Spleen (tissue), 13 donors: ENCODE measurements around the gene CLASP1. TPM values are rescaled to one million over a fixed set of nuclear protein-coding genes. Genes with fewer than 3 reads are reported as not detected.

Source experiments
- DNase-seq: peaks from one replicate; pipeline ENCODE4 v3.0.0-alpha.2; 2020
- H3K27ac ChIP-seq, 8 donors: fragments of 200-600 bp; sonication (generic) in 7 of 8; 1 replicate in 4 of 8; 2 replicates in 4 of 8; pipeline versions ENCODE4 v1.5.0 to v1.8.0; 2016 to 2021; ENCODE audit warnings: inconsistent platforms in 4 of 8, mild to moderate bottlenecking in 4 of 8, moderate library complexity in 1 of 8
- H3K27me3 ChIP-seq, 7 donors: fragments of 200-600 bp; sonication (generic) in 6 of 7; replicated peaks in 1 of 7; 1 replicate in 4 of 7; 2 replicates in 3 of 7; pipeline versions ENCODE4 v1.5.0 to v1.8.0; 2016 to 2021; ENCODE audit warnings: inconsistent platforms in 3 of 7, mild to moderate bottlenecking in 1 of 7
- H3K36me3 ChIP-seq, 6 donors: fragments of 200-600 bp; sonication (generic) in 5 of 6; 1 replicate in 4 of 6; 2 replicates in 2 of 6; pipeline versions ENCODE4 v1.5.0 to v1.8.0; 2016 to 2021; ENCODE audit warnings: inconsistent platforms in 2 of 6
- H3K4me1 ChIP-seq, 6 donors: fragments of 200-600 bp; sonication (generic) in 5 of 6; 1 replicate in 3 of 6; 2 replicates in 3 of 6; pipeline versions ENCODE4 v1.5.0 to v1.8.0; 2016 to 2021; ENCODE audit warnings: inconsistent platforms in 3 of 6
- H3K4me3 ChIP-seq, 8 donors: fragments of 200-600 bp; sonication (generic) in 7 of 8; 1 replicate in 4 of 8; 2 replicates in 4 of 8; pipeline versions ENCODE4 v1.5.0 to v1.8.0; 2016 to 2021; ENCODE audit warnings: inconsistent platforms in 4 of 8, mild to moderate bottlenecking in 4 of 8, moderate library complexity in 2 of 8
- H3K9me3 ChIP-seq, 8 donors: fragments of 200-600 bp; sonication (generic) in 7 of 8; 1 replicate in 4 of 8; 2 replicates in 4 of 8; pipeline versions ENCODE4 v1.5.0 to v1.8.0; 2016 to 2021; ENCODE audit warnings: inconsistent platforms in 4 of 8
- POLR2A ChIP-seq, 3 donors: fragments of 450-650 bp; IDR thresholded peaks; one replicate each; pipeline ENCODE4 v1.5.1; 2017; ENCODE audit warnings: antibody characterized with exemption in 3 of 3, mild to moderate bottlenecking in 1 of 3
- POLR2AphosphoS5 ChIP-seq, 3 donors: sonication (generic); formaldehyde crosslinking; IDR thresholded peaks; one replicate each; pipeline ENCODE4 v1.5.1; 2017; ENCODE audit warnings: antibody characterized with exemption in 3 of 3
- WGBS, 5 donors: extraction: QIAGEN DNeasy Blood & Tissue Kit in 3 of 5; methylation state at CpG; one replicate each; pipeline versions ENCODE4 v1.1.5 to v1.1.7; 2013 to 2018; 5-methylcytosine and 5-hydroxymethylcytosine counted together
- intact Hi-C: fragments of 100-400 bp; cut with DNase I; formaldehyde crosslinking; loops from one replicate; pipeline ENCODE4 v1.15.0; 2023; ENCODE audit warnings: low total_unique reads
- long read RNA-seq, 2 donors: transcript quantifications; one replicate each; lab custom pipeline, GENCODE V29; 2026
- polyA plus RNA-seq, 3 donors: library from polyadenylated mRNA; stranded (reverse); fragments of 200-250 nt; gene quantifications; one replicate each; pipeline ENCODE4 v1.2.1, GENCODE V29; 2013
- total RNA-seq, 7 donors: library from RNA; depleted of rRNA in 3 of 7; stranded (reverse); fragments of >200 nt in 3 of 7; fragmentation: NEBNext Ultra II Directional in 4 of 7; extraction: Animal tissue kit (Norgen Biotek cat#: 25700) in 4 of 7; gene quantifications; one replicate each; pipeline versions ENCODE4 v1.1.0 to v1.2.1, GENCODE V29; 2016 to 2021
- TF ChIP-seq, protein P1 (sequence below), 11 experiments: fragments of 200-600 bp in 7 of 11; fragments of 450-650 bp in 4 of 11; sonication (generic) in 4 of 11; IDR thresholded peaks in 8 of 11; conservative IDR thresholded peaks in 3 of 11; 1 replicate in 7 of 11; 2 replicates in 4 of 11; pipeline versions ENCODE4 v1.4.0 to v1.8.0; 2016 to 2021; ENCODE audit warnings: antibody characterized with exemption in 11 of 11, inconsistent platforms in 4 of 11, mild to moderate bottlenecking in 1 of 11
- donor health status: healthy with polysubstance abuse.
- donor health status: DM: no; HTN: no; CAD: no; lungs with moderate emphysema.
- donor health status: DM: no; HTN: no; CAD: no.
- donor health status: Bipolar disorder and iron deficiency.
- donor health status: healthy.
- donor health status: DM: no; HTN: no; CAD: no.
- donor health status: DM: yes; HTN: yes; CAD: no.

The CLASP1 gene
- 100 to 1,000 TPM in 1 of 7 donors, 10 to 100 TPM in 6; 63.4 to 103 (median 82.7) TPM for total RNA-seq
- polyA plus RNA-seq = 1 to 10 TPM; 4.0 to 8.7 (median 4.8) TPM
- long read RNA-seq, donor 1 = 0 reads
- long read RNA-seq, donor 2 = 0 reads

GRCh38 chr2:121649149-121649595, at the start of gene CLASP1:
TSS of gene CLASP1 (minus strand) at chr2:121649462. CDS start at chr2:121605895, 43,567 bp downstream.
- H3K36me3 ChIP-seq = no peaks in the 10 kb centered on the region
- H3K27me3 ChIP-seq = no peaks in the 10 kb centered on the region
- peak; percentile 94 for DNase-seq
- WGBS, 5 donors = 0 to 1% (median 0%) methylated on average over 26 to 36 of the region's 36 CpGs
- peaks cover 22 to 80% (median 62%) of the 10 kb centered on the region in 6 donors for H3K4me1 ChIP-seq
- peak within 1 kb of the TSS; percentile 95 to 98 (median 98) for H3K27ac ChIP-seq
- intact Hi-C loops = loop anchor here (5.0 to 10.0 kb wide), 2 partner anchors 54 to 117 kb away; partner anchors contain the start of gene RNU4ATAC
- TF ChIP-seq POLR2AphosphoS5 (IDR thresholded peaks at IDR 0.05) (peak in 1 of 3 donors; percentile 63), POLR2A (IDR thresholded peaks at IDR 0.05) (no peak)
- TF ChIP-seq, protein P1, sequence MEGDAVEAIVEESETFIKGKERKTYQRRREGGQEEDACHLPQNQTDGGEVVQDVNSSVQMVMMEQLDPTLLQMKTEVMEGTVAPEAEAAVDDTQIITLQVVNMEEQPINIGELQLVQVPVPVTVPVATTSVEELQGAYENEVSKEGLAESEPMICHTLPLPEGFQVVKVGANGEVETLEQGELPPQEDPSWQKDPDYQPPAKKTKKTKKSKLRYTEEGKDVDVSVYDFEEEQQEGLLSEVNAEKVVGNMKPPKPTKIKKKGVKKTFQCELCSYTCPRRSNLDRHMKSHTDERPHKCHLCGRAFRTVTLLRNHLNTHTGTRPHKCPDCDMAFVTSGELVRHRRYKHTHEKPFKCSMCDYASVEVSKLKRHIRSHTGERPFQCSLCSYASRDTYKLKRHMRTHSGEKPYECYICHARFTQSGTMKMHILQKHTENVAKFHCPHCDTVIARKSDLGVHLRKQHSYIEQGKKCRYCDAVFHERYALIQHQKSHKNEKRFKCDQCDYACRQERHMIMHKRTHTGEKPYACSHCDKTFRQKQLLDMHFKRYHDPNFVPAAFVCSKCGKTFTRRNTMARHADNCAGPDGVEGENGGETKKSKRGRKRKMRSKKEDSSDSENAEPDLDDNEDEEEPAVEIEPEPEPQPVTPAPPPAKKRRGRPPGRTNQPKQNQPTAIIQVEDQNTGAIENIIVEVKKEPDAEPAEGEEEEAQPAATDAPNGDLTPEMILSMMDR (IDR thresholded peaks at IDR 0.05 in 8 of 11, conservative IDR thresholded peaks at IDR 0.05 in 3 of 11) = no peak
- H3K4me3 ChIP-seq = peak within 1 kb of the TSS; percentile 49 to 90 (median 78)
- no peaks in the 10 kb centered on the region for H3K9me3 ChIP-seq

- intact Hi-C loops = no loop called here
- no peak for DNase-seq
- 78 to 92% (median 81%) methylated on average over 11 of the region's 11 CpGs for WGBS, 5 donors
- H3K9me3 ChIP-seq = no peaks in the 10 kb centered on the region
- H3K4me1 ChIP-seq = peaks cover 14 to 34% (median 24%) of the 10 kb centered on the region in 6 donors
- H3K27me3 ChIP-seq = no peaks in the 10 kb centered on the region
- TF ChIP-seq, protein P1 (IDR thresholded peaks at IDR 0.05 in 8 of 11, conservative IDR thresholded peaks at IDR 0.05 in 3 of 11) = no peak
- TF ChIP-seq POLR2AphosphoS5 (IDR thresholded peaks at IDR 0.05) (no peak), POLR2A (IDR thresholded peaks at IDR 0.05) (no peak)
- H3K27ac ChIP-seq = peak overlapping the region in 1 of 8 donors; percentile 63
- H3K36me3 ChIP-seq = no peaks in the 10 kb centered on the region
- H3K4me3 ChIP-seq = no peak overlapping the region
Measured at GRCh38 chr2:121698318-121698930, 49.2 kb upstream of the CLASP1 start.

DNA sequence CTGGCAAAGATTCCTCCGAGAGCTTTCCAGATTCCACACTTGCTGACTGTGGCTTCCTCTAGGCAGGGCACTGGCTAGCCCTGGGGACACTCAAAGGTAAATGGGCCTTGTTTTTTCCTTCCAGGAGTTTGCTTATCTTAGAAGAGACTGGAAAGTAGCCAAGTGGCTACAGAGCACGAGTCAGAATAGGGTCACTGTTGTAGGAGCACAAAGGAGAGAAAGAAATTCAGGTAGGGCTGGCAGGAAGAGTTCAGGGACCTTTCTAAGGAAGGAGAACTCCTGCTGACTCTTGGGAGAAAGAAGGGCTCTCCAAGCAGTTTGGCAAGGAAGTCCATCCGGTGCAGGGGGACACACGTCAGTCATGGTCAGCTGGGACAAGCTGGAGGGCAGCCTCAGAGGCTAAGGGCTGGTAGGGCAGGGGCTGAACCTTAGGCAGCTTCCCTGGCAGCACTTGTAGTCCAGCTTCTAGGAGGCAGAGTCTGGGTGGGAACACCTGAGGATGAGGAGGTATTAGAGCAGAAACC, 47.9 kb upstream of the CLASP1 start:
- intact Hi-C loops = no loop called here
- Histone ChIP-seq H3K27me3 (no peaks in the 10 kb centered on the region), H3K4me1 (peaks cover 14 to 34% (median 24%) of the 10 kb centered on the region in 6 donors), H3K4me3 (no peak overlapping the region), H3K9me3 (no peaks in the 10 kb centered on the region), H3K27ac (peak overlapping the region in 2 of 8 donors; percentile 14 to 28), H3K36me3 (no peaks in the 10 kb centered on the region)
- WGBS, 5 donors = 48 to 72% (median 64%) methylated on average over 4 of the region's 4 CpGs
- TF ChIP-seq POLR2A (IDR thresholded peaks at IDR 0.05) (no peak), POLR2AphosphoS5 (IDR thresholded peaks at IDR 0.05) (no peak)
- TF ChIP-seq, protein P1 (IDR thresholded peaks at IDR 0.05 in 8 of 11, conservative IDR thresholded peaks at IDR 0.05 in 3 of 11) = no peak
- DNase-seq = no peak

- H3K9me3 ChIP-seq = no peaks in the 10 kb centered on the region
- no peaks in the 10 kb centered on the region for H3K27me3 ChIP-seq
- no peak overlapping the region for H3K4me3 ChIP-seq
- TF ChIP-seq POLR2A (IDR thresholded peaks at IDR 0.05) = no peak
- TF ChIP-seq POLR2AphosphoS5 (IDR thresholded peaks at IDR 0.05) = no peak
- H3K27ac ChIP-seq = peak overlapping the region in 1 of 8 donors; percentile 28
- 81 to 91% (median 90%) methylated on average over 7 of the region's 7 CpGs for WGBS, 5 donors
- H3K36me3 ChIP-seq = no peaks in the 10 kb centered on the region
- no peak for DNase-seq
- H3K4me1 ChIP-seq = peaks cover 14 to 34% (median 24%) of the 10 kb centered on the region in 6 donors
- intact Hi-C loops = no loop called here
Measured at GRCh38 chr2:121696410-121696930, 47.2 kb upstream of the CLASP1 start.
